HG03575 (cell line): ENCODE data around the gene ATAD3C.
"Not testable (repeated sequence)": the region's sequence is repeated elsewhere in the genome, so short reads cannot be mapped to it uniquely, and the experiment has no call there.

ENCODE experiments used
- ATAC-seq: cut with Tn5 transposase; IDR thresholded peaks from one replicate; pipeline ENCODE4 v1.9.1; 2021; ENCODE audit not compliant: unreplicated experiment, insufficient number of reproducible peaks, low FRiP score; ENCODE audit errors: extremely low read depth

Gene ATAD3C, protein sequence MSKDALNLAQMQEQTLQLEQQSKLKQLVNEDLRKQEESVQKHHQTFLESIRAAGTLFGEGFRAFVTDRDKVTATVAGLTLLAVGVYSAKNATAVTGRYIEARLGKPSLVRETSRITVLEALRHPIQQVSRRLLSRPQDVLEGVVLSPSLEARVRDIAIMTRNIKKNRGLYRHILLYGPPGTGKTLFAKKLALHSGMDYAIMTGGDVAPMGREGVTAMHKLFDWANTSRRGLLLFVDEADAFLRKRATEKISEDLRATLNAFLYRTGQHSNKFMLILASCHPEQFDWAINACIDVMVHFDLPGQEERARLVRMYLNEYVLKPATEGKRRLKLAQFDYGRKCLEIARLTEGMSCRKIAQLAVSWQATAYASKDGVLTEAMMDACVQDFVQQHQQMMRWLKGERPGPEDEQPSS

DNA sequence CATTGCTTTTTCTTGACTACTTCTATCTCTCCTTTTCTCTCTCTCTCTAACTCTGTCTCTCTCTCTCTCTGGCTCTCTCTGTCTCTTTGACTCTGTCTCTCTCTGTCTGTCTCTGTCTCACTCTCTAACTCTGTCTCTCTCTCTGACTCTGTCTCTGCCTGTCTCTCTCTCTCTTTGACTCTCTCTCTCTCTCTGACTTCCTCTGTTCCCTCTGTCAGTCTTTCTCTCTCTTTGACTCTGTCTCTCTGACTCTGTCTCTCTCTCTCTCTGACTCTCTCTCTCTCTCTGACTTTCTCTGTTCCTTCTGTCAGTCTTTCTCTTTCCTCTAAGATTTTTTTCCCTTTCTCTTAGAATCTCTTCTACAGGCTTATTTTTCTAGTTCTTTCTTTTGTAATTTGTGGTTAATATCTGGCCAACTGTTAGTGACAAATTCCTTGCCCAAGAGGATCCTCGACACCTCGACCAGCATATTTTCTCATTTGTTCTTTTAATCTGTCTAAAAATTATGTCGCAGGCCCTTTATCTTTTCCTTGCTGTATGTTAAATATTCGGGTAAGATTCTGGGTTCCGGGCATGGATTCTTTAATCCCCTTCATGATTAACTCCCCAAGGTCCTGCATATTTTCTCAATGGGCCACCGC is at the start of gene ATAD3C:
TSS of gene ATAD3C (plus strand) at position 591 of the 641 bp plus-strand sequence. CDS start 995 bp downstream, outside the sequence.
- no peak for ATAC-seq

DNA sequence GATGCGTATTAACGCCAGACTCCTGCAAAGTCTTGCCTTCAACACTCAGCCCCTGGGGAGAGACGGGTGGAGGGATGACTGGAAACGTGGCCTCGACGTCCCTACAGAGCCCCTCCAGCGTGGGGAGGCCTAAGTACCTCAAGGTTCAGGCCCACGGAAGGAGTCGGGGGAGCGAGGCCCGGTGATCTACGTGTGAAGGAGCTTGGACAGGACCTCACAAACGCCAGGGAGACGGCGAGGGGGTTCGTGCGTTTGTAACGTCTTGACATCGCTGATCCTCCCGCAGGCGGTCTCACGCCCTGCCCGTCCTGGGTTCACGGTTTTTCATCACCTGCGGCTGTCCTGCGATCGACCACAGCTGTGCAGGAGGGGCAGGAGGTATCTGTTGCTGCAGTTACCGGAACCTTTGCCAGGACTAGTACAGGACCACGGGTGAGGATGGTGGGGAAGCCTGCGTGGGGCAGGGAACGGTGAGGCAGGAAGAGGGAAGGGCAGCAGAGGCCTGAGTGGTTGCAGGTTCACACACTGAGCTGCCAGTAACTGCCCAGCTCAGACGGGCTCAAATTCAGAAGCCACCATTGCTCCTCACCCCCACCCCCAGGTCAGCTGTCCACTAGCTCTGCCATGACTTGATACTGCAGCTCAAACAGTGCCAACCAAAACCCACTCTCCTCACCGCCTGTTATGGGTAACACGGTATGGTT is 49.5 kb upstream of the ATAD3C start:
- ATAC-seq, result no peak

DNA sequence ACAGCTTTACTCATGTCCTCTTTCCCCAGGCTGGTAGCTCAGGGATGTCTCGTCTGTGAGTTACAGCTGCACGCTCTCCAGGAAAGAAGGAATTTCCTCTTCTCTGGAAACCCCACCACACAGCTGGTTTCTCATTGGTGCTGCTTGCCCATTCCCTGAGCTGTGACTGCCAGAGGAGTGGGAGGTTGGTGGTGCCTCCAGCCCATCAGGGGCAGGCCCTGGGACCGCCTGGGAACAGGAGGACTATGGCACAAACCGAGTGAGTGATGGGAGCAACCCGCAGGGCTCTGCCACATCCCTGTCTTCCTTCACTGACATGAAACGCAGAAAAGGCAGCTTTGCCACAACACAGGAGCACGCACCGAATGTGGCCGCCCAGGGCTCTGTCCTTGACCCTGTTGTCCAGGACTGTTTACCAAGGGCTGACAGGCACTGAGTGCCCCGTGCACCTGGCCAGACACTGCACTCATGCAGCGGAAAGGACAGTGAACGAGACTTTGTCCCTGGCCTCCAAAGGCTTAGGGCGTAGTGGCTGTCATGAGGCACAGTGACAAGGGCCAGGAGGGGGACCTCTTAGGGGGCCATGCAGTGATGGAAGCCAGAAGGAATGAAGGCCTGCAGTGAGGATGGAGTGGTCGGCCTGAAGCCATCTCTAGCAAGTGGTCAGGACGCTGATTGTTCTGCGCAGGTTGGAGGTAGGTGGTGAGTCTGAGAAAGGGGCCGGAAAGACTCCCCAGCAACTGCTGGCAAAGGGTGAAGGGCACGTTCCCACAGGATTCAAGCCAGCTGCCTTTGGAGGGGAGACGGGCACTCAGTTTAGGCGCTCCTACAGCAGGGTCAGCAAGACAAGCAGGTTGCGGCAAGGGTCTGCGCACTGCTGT is 48.7 kb upstream of the ATAD3C start:
- ATAC-seq, result no peak

DNA sequence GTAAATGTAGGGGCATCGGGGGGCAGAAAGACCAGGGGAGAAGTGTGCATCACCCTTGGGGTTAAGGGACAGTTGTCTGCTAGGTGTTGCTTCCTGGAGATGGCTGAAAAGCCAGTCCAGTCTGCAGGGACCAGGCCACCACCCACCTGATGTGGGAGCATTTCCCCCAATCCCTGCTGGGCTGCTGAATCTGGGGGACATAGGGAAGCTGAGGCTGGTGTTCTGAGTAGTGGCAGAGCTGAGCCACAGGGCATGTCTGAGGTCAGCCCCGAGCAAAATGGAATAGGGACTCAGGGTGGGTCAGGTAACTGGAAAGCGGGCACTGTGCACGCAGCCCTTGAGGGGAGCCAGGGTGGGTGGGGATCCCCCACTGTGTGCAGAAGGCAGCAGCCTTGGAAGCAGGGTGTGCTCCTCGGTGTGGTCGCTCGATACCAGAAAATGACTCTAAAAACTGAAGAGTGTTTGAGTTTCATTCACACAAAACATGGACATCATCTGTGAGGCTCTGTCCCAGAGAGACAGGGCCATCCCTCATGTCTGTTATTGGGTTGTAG is 48.0 kb upstream of the ATAD3C start:
- no peak for ATAC-seq

DNA sequence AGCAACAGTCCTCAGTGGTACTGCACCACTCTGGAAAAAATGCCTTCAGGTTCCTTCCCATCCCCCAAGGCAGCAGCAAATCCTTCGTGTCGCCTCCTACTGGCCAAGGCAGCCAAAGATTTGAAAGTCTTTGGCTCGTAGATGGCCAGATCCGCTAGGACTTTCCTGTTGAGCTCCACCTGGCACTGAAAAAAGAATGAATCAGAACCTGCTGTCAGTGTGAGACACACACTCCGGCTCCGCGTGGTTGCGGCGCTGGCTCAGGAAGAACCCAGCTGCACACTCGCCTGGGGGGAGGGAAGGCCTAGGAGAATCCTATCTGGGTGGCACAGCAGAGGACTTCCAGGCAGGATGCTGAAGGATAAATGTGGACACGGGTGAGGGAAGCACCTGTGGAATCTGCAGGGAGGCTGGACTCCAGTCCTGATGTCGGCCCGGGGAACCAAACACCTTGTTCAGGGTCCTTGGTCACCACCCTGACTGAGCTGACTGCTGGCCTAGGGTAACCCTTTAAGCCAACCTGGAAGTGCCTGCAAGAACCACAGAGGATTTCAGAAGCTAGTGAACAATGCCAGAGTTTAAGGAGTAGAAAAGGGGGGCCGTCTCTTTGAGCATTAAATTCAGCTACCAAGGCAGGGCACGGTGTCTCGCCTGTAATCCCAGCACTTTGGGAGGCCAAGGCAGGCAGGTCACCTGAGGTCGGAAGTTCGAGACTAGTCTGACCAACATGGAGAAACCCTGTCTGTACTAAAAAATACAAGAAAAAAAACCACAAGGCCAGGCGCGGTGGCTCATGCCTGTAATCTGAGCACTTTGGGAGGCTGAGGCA is 47.2 kb upstream of the ATAD3C start:
- ATAC-seq, result no peak

DNA sequence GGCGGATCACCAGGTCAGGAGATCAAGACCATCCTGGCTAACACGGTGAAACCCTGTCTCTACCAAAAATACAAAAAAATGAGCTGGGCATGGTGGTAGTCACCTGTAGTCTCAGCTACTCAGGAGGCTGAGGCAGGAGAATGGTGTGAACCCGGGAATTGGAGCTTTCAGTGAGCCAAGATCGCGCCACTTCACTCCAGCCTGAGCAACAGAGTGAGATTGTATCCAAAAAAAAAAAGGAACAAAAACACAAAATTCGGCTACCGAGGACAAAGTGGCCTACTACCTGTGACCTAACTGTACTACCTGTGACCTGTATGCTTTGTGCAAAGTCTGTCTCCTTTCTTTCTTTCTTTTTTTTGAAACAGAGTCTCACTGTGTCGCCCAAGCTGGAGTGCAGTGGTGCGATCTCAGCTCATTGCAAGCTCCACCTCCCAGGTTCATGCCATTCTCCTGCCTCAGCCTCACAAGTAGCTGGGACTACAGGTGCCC is 46.5 kb upstream of the ATAD3C start:
- not testable (repeated sequence) for ATAC-seq

DNA sequence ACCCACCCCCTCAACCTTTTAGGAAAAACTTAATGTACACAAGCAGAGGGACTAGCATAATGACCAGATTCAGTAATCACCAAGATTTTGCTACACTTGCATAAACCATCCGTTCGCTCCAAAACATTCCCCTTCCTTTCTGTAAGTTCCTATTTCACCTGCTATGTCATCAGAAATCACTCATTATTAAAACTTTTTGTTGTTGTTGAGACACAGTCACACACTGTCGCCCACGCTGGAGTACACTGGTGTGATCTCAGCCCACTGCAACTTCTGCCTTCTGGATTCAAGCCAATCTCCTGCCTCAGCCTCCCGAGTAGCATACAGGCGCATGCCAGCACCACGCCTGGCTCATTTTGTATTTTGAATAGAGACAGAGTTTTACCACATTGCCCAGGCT is 45.8 kb upstream of the ATAD3C start:
- ATAC-seq, result no peak

DNA sequence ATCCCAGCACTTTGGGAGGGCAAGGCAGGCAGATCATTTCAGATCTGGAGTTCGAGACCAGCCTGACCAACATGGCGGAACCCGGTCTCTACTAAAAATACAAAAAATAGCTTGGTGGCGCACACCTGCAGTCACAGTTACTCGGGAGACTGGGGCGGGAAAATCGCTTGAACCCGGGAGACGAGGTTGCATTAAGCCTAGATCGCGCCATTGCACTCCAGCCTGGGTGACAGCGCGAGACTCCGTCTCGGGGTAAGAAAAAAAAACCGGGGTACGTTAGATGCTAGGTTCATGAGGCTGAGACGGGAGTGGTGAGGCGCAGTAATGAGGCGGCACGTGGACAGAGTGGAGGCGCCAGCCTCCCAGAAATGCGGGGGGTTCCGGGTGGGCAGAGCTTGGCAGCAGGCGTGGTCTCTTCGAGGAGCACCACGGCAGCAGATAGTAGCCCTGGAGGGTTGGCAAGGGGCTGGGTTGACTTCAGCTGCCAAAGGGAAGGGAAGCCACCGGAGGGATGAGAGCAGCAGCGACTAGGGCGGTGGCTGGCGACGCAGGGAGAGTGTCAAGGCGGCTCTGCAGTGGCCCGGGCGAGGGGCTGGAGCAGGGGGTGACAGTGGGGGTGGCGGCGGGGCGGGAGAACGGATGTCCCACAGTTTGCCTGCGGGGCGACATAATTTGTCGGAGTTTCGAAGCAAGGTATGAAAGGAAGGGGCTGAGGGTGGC is 43.2 kb upstream of the ATAD3C start:
- no peak for ATAC-seq

DNA sequence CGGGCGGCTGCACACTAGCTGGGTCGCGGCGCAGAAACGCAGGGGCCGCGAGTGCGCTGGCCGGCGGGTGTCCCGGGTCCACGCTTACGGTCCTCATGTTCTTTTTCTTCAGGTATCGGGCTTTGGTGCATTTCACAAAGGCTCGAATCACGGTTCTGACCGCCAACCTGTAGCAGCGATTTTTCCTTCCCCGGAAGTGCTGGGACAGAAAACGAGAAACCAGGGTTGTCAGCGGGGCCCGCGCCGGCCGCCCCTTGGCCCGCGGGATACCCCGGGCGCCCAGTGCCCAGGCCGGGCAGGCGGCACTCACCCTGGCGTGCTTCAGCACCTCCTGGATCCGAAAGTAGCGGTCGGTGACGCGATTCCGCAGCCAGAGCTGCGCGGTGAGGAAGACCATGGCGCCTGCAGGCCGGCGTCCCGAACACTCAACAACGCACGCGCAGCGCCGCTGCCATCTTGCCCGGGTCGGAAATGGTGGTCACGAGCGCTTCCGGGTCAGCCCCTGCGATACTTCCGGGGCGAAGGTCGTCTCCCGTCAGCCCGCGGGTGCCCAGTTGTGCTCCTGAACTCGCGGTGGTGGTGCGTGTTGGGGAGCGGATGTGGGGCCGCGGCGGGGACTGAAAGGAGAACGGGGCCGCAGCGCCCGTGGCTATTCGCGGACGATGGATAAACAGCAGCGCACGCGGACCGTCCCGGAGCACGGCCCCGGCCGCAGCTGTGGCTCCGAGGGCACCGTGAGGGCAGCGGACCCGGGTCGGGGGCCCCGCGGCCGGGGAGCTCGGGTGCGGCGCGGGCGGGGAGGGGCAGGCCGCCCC is 42.5 kb upstream of the ATAD3C start, which contains the start of gene MRPL20:
TSS of gene MRPL20 (minus strand) at position 473 of the 815 bp plus-strand sequence. CDS start at position 397, 76 bp downstream.
- no peak for ATAC-seq

DNA sequence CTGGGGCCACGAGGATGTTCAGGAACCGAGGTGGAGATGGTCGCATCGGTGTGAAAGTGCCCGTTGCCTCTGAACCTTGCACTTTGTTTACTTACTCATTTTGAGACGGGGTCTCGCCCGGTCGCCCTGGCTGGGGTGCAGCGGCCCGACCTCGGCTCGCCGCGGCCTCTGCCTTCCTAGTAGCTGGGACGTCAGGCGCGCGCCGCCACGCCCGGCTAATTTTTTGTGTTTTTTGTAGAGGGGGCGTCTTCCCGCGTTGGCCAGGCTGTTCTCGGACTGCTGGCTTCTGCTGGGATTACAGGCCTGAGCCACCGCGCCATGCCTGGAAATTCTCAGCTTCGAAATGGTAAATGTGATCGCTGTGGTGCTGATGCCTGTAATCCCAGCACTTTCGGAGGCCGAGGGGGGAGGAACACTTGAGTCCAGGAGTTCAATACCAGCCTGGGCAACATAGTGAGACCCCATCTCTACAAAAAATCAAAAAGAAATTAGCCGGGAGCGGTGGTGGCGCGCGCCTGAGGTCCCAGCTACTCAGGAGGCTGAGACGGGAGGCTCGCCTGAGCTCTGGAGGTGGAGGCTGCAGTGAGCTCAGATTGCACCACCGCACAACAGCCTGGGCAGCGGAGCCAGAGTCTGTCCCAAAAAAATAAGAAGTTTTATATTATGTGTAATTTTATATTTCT is 41.7 kb upstream of the ATAD3C start:
- ATAC-seq, result no peak

DNA sequence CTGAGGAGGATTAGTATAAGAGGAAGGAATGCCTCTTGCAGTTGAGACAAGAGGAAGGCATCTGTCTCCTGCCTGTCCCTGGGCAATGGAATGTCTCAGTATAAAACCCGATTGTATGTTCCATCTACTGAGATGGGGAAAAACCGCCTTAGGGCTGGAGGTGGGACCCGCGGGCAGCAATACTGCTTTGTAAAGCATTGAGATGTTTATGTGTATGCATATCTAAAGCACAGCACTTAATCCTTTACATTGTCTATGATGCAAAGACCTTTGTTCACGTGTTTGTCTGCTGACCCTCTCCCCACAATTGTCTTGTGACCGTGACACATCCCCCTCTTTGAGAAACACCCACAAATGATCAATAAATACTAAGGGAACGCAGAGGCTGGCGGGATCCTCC is 39.3 kb upstream of the ATAD3C start:
- not testable (repeated sequence) for ATAC-seq

DNA sequence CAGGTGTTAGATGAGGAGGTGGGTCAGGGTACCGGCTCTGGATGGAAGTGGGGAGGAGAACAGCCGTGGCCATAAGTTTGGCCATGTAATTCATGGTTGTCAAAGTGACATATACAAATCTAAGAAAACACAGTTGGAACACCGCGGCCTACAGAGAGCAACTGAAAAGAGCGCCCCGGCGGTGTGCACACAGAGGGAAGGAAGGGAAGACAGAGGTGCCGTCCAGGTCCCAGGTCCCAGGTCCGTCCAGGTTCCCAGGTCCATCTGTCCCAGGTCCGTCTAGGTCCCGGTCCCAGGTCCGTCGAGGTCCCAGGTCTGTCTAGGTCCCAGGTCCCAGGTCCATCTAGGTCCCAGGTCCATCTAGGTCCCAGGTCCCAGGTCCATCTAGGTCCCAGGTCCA is 37.9 kb upstream of the ATAD3C start:
- no peak for ATAC-seq

DNA sequence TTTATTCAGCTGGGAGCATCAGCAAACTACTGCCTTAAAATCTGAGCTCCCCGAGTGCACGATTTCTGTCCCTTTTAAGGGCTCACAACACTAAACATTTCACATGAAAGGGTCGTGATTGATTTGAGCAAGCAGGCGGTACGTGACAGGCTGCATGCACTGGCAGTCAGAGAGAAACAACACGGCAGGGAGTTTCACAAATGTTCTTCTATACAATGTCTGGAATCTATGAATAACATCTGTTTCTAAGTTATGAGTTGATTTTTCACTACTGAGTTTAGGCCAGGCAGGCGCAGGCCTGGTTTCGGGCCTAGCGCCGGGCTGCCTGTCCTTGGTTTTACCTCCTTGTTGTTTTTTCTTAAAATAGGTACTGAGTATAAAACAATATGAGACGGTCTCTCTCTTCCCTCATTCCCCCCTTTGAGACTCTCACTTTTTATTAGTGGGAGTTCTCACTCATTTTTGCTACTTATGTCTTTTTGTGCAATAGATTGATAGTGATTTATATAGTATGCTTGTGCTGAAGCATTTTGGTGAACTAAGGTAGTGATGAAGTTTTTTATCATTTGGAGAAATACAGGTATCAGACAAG is 37.1 kb upstream of the ATAD3C start:
- not testable (repeated sequence) for ATAC-seq

DNA sequence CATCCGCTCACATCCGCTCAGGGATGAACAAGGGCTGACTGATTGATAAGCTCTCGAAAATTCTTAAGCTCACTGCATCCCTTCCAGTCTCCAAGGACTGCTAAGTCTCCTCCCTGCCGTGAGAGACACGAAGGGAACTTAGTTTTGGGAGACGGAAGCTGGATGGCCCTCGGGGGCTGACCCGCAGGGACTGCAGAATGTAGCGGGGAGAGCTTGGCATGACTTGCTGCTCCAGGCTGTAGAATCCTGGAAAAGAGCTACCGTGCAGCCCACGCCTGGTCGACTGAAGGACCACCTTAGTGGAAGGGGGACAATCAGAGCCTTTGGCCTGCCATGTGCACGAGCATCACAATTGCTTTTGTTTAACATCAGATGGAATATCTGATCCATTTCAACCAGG is 33.7 kb upstream of the ATAD3C start:
- no peak for ATAC-seq

DNA sequence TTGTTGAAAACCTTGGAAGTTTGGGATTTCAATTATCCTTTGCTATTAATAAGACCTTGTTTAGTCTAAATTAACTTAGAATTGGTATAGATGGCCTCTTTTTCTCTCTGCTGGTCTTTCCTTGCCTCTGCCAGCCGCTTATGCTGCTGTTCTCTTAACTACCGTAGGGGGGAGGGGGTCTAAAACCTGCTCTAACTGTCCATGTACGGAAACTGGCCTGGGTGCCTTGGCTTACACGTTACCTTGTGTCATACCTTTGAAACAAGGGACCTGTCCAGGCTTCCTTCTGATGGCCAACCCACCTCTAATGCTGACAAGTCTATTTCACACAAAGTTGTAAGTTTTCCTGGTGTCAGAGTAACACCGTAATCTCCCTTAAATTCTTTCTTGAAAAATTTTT is 32.1 kb upstream of the ATAD3C start:
- not testable (repeated sequence) for ATAC-seq
